GM18502 (cell line): ENCODE results near the gene CEP152.

Source experiments
- ATAC-seq: cut with Tn5 transposase; IDR thresholded peaks from one replicate; pipeline ENCODE4 v1.9.1; 2021; ENCODE audit warnings: mild to moderate bottlenecking; ENCODE audit not compliant: unreplicated experiment, poor library complexity

Gene CEP152

DNA sequence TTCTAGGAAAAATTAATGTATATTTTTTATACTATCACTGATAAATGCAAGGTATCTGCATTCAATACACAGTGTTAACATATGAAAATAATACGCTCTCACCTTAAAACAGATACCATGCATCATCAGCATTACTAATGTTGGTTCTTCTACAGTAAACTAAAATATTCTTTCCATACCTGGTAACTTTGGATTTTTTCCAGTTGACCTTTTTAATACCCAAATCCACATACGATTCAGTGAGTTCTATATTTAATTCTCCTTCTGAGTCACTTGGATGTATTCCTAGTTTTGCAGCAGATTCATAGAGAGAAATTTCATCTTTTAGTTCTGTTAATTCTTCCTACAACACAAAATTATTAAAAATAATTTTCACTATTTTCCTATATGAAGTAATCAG, 29.9 kb downstream of the CEP152 start:
- no peak for ATAC-seq

DNA sequence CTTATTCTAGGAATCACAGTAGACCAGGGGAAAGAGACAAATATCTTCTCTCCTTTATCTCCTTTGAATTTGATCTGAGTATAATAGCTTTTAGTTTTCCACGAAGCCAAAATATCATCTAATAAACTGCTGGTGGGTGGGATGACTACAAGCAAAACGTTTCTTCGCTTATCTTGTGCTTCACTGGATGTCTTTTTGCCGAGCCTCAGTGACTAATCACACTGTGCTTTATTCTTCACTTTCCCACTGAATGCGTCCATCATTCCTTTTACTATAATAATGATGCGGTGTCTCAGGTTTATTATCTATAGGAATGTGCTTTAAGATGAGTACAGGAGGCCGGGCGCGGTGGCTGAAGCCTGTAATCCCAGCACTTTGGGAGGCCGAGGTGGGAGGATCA, 32.5 kb downstream of the CEP152 start:
- ATAC-seq, result no peak

DNA sequence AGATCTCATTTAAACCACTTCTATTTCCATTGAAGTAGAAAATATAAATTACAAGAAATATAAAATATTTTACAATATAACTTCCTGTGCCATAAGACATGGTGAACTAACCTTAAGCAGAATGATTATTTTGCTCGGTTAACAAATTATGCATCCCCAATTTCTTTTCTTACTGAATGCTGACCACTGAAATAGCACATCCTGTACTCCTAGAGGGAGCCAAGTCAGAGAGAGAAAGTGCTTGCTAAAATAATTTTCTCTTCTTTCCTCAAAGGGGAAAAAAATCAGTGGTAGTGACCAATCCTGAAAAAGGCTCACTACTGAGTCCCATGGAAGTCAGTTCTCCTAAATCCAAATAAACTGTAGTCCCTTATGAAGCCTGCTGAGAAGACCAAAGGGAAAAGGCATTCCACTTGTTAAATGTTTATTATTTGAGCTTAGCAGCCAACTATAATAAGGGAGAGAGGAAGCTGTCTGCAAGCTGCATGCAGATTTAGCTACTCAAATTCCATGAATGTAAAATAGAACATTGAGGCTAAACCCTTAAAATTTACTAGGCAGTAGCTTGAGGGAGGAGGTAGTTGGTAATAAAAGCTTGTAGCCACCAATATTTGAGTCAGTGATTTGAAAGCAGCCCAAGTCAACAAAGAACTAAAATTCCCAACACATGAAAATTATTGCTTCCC, 33.1 kb downstream of the CEP152 start:
- ATAC-seq, result no peak

DNA sequence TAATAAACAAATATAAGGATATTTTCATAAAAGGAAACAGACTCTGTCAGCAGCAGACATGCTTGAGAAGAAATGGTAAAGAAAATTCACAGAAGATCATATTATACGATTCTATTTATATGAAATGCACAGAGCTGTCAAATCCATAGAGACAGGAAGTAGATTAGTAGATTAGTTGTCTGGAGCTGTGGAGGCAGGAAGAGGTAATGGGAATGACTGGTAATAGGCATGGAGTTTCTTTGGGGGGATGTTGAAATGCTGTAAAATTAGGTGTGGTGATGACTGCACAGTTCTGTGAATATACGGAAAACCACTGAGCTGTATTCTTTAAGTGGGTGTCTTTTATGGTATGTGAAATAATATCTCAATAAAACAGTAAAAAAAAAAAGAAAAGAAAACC, 35.3 kb downstream of the CEP152 start:
- ATAC-seq, result no peak

DNA sequence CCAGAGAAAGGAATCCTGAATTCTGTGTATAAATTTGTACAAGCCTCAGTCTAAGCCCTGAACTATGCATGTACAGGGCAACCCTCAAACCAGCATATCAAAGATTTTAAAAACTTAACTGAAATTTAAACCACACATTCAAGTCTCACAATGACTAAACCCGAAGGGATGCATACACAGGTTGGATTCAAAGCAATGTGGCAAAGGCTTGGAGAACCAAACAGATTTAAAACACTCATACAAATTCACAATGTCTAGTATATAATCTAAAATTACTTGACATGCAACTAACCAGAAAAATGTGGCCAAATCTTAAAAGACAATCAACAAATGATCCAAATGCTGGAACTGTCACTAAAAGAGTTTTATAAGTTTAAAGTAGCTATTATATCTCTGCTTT, 36.4 kb downstream of the CEP152 start:
- no peak for ATAC-seq

DNA sequence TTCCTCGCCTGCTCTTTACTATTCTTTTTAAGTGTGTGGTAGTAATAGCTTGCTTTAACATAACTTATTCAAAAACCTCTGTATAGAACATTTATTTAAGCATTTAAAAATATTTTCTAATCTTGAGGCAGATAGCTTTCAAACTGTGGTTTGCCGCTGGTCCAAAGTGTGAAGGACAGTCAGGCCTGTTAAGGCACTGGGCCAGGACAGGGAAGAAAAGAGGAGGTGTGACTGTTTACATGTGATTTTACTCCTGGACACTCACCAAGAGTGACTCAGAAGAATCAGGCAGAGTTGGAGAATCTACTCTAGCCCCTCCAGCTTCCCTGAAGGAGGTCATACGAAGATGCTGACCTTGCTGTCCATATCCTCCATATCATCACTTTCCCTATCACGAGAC, 44.7 kb downstream of the CEP152 start:
- no peak for ATAC-seq

DNA sequence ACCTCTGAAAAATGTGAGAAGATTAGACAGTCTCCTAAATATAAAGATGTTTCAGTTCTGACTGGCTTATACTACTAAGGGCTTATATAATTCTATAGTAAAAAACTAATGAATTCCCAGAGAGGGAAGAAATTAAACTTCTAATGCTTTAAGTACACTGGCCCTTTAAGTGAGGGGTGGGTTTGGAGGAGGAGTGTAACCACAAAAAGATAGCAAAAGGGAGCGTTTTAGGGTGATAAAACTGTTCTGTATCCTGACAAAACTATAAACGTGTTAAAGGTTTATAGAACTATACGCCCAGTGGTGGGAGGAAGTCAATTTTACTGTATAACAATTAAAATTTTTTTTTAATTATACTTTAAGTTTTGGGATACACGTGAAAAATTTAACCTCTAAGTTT, 45.8 kb downstream of the CEP152 start:
- ATAC-seq, result no peak

DNA sequence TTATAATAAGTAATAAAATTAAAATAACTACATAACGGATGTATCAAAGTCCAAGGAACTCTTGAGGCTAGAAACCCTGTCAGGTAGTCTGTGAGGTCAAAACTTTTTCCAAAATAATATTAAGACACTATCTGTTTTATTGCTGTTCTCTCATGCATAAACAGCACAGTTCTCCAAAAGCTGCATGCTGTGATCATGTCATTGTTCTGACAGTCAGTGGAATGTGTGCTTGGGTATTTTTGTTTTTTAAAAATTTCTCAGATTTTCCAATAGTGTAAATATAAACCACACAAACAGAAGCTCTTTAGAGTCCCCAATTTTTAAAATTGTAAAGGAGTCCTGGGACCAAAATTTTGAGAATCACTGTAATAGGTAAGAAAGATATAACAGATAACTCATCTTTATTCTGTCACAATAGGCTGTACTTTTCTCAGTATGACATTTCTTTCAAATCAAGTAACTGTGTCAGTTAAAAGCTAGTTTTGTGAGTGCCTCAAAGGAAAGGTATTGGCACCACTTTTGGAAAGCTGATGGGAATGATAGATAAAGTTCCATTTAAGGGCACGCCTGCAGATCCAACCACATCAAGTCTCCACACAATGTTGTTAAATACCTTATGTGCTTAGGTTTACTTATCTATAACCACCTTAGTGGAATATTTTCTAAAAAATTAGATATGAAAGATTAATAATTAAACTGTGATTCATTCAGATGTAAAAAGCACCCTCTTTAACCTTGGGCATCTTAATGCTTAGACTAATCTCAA, 49.3 kb downstream of the CEP152 start:
- no peak for ATAC-seq

DNA sequence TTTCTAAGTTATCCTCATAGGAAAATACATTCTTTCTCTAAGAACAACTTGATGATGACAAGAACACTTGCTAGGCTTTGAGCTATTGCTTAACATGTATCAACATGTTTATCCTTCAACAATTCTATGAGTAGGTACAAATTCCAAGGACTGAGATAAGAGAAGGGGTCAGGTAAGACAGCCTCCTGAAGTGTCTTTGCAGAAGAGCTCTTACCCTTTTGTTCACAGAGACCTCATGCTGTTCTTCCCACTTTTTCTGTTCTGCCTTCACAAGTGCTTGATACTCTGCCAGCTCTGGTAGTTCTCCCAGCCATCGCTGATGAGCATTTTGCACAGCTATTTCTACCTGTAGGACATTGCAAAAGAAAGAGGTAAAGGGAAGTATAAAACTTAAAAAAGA, 50.9 kb downstream of the CEP152 start:
- no peak for ATAC-seq

DNA sequence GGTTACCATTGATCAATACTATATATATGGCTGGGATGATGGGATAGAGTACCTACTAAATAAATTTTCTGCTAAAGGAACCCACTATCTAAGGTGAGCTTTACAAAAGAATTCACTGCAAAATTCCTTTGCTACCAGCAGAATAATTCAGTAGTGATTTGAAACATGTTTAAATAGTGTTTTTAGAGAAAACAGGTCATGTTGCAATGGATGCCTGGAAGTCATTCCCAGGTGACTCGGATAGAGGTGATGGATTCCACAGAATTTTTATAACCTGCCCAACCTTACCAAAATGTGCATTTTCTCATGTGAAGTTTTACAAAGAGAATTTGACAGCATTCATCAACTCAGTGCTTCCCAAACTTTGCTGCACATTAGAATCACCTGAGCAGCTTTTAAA, 53.2 kb downstream of the CEP152 start:
- ATAC-seq, result no peak

DNA sequence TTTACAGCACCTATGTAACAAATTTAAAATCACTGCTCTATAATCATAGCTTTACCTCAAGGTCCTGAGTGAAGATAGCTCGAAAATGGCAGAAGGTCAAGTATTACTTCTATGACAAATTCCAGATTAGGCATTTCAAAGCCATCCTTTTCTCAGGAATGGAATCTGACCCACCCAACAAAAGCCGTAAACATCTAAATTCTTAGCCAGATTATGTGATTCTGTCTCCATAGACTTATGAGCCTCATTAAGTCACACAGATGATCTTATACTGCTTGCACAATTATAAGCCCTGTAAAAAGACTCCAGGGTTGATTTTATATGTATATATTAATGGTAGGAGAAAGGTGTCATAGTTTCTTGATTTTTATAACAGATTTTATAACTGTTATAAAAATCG, 56.9 kb downstream of the CEP152 start:
- ATAC-seq, result no peak

DNA sequence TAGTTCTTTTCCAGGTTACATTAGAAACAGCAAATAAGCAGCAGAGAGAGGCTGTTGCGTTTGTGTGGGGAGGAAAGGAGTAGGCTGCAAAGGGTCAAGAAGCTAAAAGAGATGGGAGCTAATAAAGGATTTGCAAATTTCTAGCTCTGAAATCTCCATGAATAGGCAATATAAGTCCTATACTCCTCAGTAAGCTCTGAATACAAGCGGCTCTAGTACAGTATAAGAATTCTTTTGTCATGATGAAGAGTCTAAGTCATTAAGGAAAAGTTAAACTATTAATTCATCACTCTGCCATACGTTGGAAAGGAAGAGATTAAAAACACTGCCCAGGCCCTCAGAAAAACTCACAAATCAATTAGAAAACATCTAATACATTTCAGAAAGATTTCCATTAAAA, 59.3 kb downstream of the CEP152 start:
- no peak for ATAC-seq

DNA sequence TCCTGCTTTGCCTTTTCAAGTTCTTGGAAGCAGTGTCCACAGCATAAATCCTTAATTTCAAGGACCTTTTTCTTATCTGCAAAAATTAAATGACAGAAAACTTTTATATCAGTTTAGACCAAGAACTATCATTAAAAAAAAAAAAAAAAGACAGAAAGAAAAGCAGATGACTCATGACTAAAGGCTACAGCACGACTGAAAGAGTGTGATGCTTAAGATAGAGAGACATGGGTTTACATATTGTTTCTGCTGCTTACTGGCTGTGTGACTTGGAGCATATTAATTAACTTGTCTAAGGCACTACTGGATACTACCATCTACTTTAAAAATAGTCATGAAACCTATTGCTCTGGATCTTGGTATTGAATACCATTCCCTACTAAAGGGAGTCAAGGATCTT, 62.3 kb downstream of the CEP152 start:
- no peak for ATAC-seq

DNA sequence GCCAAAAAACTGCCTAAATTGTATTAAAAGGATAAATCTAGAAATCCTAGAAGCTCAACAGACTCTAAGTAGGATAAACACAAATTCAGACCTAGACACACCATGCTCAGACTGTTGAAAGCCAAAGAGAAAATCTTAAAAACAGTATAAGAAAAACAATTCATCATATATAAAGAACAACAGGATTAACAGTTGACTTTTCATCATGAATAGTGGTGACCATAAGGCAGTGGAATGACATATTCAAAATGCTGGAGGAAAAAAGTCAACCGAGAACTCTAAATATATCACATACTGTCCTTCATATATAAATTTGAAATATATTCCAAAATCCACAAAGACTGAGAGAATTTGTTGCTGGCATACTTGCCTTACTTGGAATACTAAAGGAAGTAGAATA, 77.3 kb downstream of the CEP152 start:
- ATAC-seq, result no peak

DNA sequence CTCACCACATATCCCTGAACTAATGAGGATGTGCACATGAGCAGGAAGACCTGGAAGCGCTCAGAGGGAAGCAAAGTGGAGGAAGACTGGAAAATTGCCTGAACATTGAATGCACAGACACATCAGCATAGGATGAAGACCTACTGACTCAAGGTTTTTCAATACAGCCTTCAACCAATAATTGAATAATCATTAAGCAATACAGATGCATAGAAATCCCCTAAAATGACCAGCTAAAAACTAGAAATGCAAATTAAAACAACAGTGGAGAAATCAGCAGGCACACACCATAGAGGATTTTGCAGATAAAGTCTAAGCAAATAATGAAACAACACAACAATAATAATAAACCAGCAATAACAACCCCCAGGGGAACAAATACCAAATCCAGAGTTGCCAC, 80.4 kb downstream of the CEP152 start:
- ATAC-seq, result no peak

DNA sequence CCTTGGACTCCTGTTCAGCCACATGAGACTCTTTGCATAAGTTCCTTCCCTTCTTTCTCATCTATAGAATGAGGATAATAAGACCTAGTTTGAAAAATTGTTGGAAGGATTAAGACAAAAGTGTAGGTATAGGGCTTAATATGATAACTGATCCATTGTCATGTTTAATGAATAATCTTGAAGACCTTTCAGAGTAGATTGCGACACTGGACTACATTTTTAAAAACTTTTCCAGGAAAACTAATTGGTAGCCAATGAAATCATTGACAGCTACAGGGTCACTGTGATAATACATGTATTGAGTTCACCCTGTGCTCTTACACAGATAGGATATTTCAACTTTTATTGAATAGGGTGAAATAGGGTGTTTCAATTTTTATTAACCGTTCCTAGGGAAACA, 86.9 kb downstream of the CEP152 start:
- ATAC-seq, result no peak

DNA sequence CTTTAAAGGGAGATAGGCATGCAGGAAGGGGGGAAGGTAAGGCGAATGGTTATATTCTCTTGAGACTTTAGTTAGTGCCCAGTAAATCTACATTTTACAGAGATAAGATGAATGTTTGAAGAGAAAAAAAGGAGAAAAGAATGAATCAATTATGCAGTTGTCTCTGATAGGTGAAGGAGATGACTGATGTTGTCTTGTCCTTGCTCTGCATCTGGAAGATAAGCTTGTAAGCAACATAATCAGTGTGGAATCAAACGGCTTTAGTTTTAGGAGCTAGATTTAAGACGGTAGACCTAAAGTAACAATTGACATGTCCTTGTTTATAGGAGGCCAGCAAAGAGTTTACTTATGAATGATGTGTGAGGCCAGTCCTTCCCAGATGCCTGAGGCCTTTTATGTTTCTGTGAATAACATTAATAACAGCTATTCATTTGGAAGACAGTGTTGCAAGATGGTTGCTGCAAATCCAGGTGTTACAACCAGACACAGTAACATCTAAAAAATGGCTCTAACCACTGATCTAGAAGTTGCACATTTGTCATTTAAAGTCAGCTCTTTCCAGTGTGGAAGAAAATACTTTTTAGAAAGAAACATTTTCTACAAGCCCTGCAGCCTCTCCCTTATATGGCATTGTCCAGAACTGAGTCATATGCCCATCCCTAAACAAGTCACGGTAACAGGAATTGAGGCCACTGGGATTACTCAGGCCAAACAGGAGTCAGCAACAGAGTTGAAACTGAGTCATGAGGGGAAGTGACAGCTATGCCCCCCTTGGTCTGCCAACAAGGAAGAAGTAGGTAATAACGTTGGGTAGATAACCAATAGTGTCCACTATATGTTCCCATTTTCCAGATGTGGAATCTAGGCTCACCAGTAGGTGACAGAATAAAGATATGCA, 87.9 kb downstream of the CEP152 start:
- no peak for ATAC-seq

DNA sequence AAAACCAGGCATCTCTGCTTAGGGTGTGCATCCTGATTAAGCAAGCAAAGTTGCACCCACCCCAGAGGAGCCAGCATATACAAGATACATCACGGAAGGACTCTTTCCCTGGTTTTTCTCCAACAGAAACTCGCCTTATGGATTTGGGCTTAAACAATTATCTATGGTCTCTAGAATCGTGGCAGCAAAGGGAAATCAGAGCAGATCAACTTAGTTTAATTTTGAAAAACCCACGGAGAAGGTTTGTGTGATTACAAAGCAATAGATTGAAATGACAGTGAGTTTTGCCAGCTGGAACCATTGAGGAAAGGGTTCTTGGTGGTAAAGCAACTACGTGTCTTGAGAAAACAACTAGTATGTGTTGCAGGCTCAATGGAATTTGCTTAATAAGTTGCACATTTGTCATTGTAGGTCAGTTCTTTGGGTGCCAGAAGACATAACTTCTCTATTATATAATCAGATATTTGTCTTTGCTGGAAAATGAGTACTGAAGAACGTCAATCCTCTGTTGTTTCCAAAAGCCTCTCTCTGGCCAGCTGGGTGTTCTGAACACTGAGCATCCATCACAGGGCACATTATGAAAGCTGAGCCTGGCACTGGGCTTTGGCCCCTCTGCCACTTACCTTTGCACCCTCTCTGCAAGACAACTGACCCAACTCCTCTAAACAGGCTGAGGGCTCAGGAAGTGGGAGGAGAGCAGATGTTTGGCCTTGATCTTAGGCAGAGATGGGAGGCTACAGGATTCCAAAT, 89.6 kb downstream of the CEP152 start:
- ATAC-seq, result no peak

DNA sequence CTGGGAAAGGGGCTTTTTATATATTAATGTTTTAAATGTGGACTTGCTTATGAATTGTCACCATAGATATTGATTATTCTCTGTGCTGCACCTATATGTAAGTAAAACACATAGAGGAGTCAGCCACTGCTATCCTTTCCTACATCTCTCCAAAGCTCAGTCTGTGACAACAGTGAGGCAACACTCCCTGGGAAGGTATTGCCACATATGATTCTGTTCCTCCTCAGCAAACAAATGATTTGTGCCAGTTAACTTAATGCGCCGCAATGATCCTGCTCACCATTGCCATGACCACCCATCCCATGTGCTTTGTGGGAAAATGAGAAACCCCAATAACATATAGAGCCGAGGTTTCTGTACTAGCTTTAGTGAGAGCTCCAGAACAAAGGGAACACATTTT, 90.2 kb downstream of the CEP152 start:
- no peak for ATAC-seq

DNA sequence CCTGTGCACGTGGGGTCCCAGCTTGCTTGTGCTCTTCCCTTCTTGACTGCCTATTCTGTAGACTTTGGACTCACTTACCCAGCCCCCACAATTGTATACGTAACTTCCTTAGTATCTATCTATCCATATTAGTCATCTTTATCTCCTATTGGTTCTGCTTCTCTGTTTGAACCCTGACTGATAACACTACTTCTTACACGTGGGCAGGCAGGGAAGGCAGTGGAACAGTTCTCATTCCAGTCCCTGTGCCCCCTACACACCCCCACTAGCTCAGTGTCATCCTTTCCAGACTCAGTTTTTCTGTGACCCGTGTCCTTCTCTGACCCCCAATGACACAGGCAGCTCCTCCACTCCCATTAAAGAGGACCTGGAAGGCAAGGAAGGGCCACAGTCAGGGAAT, 91.2 kb downstream of the CEP152 start:
- ATAC-seq, result no peak

DNA sequence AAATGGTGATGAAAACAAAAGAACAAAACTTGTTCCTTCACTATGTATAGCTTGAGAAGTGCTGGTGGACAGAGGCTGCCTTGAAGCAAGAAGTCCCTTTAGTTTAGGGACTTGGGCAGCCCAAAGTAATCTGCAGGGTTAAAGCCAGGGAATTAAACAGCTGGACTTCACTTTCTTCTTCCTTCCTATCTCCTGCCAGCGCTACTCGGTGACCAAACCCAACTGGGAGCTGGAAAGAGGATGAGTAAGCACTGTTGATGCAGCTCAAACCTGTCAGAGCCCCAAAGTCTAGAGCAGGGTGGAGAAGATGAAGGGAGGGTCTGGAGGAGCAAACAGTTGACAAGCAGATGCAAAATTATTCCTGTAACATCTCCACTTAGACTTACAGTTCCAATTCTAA, 92.2 kb downstream of the CEP152 start:
- no peak for ATAC-seq
